ENCODE data around the gene EML1.
"Not testable (repeated sequence)": the region's sequence is repeated elsewhere in the genome, so short reads cannot be mapped to it uniquely, and the experiment has no call there.

The EML1 gene

DNA sequence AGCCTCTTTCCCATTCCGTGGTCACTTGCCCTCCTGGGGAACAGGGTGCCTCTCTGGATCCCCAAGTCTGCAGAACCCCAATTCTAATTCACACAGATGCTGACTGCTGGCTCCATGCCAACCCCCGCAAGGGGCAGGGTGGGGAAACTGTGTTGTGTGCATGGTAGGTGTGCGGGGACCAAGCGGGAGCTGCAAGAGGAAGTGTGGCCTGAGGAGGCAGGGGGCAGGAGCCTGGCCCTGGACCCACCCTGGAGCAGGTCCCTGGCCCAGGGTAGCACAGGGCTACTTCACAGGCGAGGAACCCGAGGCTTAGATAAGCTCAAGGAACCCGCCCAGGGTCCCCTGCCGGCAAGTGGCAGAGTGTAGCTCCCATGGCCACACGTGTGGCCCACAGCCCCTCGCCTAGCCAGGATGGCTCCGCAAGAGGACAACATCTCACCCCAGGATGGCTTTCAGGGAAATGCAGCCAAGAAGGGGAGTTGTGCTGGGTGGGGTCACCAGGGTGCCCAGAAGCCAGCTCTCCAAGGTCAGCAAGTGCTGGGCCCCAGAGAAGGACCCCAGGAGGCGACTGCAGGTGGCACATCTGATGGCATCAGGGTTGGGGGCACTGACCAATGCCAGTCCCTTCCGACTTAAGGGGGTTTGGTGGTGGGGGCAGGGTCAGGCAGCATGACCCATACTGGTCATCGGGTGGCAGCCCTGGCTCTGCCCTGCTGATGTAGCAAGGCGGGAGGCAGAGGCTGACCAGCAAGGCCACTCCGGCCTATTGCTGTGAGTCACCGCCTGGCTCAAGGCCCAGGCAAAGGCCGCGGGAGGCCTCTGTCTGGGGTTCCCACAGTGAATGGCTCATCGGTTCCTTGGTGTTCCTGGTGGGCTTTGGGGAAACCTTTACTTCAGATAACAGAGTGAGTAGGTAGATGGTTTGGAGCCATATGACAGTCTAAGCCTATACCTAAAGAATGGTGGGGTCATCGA, 37.3 kb upstream of the EML1 start:
- peak; percentile 65 for DNase-seq (ENCODE audit: low spot score)

DNA sequence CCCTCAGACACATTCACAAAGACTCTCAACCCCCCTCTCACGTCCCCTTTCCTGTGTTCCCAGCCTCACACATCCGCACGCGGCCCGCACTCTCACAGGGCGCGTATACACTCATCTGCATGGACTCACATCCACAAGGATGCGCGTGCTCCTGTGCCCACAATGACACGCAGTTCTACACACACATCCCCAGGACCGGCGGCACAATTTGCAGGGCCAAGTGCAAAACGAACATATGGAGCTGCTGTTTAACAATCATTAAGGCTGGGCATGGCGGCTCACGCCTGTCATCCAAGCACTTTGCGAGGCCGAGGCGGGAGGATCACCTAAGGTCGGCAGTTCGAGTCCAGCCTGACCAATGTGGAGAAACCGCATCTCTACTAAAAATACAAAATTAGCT, 36.4 kb upstream of the EML1 start:
- no peak for DNase-seq (ENCODE audit: low spot score)

DNA sequence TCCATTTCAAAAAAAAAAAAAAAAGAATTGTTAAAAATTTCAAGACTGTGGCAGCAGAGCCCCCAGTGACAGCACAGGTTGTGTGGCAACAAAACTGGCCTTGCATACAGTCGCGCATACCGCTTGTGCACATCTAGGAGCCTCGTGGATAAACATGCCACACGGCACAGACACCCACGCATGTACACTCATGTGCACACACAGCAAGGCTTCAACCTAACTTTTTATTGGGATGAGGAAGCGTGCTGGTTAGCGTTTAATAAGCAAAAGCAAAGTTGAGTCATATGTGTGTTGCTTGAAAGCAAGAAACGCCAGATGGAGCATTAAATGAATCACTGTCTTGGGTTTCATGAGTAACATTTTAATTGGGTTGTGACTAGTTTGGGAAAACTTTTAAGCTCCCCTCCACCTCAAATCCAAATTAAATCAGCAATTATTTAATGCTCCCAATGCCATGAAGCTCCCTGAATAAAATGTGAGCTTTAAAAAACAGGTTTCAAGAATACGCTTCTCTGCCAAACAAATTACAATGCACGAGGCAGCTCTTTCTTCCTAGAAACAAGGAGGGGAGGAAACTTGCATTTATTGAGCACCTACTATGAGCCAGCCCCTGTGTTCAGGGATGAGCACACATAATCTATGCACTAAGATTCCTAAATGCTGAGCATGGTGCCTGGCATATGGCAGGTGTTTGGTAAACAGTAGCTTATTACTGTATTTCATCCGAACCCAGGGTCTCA, 35.7 kb upstream of the EML1 start:
- DNase-seq (ENCODE audit: low spot score), result no peak

DNA sequence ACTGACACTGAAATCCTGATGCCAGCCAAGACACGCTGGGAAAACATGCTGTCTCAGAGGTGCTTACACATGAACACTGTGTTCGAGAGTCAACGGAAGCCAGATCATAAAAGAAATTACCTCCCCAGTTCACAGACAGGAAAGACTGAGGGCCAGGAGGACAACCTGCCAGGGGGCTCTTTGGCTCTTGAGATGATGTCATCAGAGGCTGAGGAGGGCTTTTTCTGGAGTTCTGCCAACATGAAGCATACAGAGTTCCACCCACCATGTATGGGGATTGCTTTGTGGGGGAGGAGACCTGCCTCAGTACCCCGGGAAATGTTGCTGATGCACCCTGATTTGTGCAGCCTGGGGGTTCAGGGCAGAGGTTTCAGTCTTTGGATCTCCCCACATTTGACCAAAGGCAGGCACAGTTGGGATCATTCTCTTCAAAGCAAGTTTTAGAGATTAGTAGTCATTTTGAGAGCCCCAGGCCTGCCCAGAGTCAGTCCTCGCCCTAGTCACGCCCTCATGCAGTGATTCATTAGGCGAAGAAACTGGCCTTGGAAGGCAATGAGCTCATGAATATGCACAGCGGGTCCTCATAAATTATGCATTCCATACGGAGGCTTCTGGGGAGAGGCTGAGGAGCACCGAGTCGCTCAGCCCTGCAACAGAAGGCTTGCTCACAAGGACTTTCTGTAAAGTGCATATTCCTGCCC, 34.9 kb upstream of the EML1 start:
- DNase-seq (ENCODE audit: low spot score), result peak; percentile 69

DNA sequence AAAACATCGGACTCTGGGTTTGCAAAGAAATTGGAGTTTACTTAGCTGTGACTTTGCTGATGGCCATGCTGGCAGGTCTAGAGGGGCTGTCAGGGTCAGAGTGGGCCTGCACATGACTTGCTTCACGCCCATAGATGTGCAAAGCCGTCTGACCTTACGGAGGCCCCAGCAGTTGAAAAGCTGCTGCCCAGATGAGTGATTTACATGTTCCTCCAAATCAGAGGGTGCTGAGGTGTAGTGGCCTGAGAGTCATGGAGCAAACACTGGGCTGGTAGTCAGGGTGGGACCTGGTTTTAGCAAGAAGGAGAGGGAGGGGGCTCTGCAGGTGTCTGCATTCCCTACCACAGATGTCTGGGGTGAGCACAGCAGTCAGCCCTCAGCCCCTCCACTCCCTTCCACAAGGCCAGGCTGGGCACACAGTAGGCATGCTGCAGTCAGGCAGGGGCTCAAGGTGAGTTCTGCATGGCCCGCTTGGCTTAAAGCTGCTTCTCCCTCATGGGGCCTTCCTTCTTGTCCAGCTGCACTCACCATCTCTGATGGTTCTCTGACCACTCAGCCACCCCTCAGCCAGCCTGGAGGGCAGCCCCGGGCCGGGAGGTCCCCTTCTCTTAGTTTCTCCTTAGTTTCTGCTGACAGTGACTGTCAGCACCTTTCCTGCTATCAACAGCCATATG, 34.2 kb upstream of the EML1 start:
- no peak for DNase-seq (ENCODE audit: low spot score)

DNA sequence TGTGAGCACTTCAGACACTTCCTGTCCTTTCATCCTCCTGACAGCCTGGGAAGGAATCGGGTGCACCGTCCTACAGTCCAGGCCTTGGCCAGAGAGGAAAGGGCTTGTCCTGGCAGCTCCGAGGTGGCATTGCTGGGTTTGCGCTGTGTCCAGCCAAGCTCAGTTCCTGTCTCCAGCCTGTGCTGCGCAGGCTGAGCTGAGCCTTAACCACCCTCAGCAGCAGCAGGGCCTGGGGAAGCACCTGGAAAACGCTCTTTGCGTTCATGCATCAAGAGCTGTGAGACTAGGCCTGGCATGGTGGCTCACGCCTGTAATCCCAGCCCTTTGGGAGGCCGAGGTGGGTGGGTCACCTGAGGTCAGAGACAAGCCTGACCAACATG, 33.7 kb upstream of the EML1 start:
- no peak for DNase-seq (ENCODE audit: low spot score)

DNA sequence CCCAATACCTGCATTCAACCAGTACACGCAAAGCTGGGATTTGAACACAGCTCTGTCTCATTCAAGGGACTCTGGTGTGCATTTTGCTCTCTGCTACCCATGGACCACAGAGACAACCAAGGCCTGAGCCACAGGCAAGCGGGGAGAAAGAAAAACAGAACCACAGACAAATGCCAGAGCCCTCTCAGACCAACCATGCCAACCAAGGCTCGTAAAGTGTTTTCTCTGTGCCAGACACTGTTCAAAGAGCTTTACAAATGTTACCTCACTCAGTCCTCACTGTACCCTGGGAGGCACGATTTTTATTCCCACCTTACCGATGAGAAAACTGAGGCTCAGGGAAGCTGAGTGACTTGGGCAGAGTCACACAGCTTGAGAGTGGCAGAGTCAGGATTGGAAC, 32.4 kb upstream of the EML1 start:
- DNase-seq (ENCODE audit: low spot score), result no peak

DNA sequence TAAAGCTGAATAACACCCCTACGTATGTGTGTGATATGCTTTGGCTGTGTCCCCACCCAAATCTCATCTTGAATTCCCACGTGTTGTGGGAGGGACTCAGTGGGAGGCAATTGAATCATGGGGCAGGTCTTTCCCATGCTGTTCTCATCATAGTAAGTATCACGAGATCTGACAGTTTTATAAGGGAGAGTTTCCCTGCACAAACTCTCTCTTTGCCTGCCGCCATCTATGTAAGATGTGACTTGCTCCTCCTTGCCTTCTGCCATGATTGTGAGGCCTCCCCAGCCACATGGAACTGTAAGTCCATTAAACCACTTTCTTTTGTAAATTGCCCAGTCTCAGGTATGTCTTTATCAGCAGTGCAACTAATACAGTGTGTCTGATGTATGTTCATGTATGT, 30.3 kb upstream of the EML1 start:
- DNase-seq (ENCODE audit: low spot score), result not testable (repeated sequence)

DNA sequence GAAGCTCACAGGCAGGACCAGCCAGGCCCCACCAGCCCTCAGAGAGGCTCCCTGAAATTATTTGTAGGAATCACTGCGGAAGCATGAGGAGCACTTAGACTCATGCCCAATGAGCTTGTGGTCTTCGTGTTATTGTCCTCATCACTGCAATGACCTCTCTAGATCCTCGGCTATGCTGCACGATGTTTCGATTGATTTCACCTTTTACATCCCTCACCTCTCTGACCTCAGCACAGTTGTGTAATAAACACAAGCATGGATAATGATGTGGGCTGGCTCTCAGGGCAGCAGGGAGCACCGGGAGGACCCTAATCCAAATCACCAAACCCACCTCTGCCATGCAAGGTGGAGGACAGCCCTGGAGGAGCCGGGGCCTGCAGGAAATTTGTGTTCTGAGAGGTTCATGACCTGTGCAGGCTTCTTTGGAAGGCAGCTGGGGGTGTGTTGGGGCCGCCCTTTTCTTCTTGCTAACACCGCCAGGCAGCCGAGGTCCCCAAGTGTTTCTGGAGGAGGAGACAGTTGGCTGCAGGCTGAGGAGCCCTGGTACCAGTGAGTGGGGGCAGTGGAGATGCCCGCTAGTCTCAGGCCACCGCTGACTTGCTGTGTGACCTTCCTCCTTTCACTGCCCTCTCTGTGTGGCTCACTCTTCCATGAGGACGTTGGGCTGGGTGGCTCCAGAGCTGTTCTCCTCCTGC, 29.5 kb upstream of the EML1 start:
- no peak for DNase-seq (ENCODE audit: low spot score)

DNA sequence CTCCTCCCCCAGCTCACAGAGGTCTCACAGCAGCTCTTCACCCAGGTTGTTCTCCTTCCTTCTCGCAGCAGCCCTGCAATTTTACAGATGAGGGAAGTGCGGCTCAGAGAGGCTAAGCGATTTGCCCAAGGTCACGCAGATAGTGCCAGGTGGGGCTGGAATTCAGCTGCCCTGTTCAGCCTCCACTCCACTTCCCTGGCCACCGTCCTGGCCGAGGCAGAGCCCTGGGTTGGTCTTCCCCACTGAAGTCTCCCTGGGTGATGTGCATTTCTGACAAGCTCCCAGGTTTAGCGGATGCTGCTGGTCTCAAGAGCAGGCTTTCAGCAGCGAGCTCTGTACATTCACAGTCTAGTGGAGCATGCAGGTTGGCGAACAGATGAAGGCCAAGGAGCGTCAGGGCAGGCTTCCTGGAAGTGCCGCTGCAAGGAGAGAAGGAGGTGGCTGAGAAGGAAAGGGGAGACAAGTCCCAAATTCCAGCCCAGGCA, 28.9 kb upstream of the EML1 start:
- DNase-seq (ENCODE audit: low spot score), result no peak

DNA sequence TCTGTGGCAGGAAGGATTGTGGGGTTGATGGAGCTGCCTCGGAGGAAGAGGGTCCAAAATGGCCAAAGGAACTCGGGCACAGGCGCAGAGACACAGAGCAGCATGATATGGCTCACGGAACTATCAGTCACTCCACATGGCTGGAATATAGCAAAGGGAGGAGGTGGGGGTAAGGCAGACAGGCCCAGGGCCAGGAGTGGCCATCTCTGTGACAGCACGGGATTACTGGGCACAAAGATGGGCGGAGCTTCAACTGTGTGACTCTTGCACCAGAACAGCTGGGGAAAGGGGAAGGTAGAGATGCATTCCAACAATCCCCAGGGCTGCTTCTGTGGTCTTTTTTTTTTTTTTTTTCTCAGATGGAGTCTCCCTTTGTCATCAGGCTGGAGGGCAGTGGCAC, 24.8 kb upstream of the EML1 start:
- no peak for DNase-seq (ENCODE audit: low spot score)

DNA sequence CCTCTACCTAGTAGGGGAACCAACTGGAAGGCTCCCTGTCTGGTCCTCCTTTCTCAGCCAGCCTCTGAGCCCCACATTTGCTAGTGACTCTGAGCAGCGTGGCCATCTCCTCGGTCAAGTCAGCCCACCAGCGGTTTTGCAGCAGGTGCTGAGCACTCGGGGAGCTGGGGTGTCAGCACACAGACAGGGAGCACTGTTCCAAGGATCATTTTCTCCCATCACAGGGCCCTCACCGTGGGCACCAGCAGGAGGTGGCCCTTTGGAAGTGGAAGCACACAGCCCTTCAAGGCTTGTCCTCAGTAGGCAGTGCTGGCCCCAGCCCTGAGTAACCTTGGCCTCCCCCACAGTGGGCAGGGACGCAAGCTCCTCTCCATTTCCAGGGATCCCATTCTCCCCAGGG, 24.1 kb upstream of the EML1 start:
- DNase-seq (ENCODE audit: low spot score), result no peak

DNA sequence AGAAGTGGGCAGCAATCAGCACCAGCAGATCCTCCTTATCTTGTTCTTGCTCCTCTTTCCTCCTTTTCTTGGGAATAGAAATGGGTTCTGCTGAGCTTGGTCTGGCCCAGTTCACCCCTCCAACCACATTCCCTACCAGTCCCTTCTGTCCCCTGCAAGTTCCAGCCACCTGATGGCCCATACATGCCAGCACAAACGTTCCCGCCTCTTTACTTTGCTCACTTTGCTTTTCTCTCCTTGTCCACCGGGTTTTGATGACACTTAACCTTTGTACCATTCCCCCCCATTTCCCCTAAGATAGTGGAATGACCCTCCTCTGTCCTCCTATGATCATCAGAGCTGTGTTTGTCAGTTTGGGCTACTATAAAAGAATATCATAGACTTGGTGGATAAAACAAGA, 23.4 kb upstream of the EML1 start:
- no peak for DNase-seq (ENCODE audit: low spot score)

DNA sequence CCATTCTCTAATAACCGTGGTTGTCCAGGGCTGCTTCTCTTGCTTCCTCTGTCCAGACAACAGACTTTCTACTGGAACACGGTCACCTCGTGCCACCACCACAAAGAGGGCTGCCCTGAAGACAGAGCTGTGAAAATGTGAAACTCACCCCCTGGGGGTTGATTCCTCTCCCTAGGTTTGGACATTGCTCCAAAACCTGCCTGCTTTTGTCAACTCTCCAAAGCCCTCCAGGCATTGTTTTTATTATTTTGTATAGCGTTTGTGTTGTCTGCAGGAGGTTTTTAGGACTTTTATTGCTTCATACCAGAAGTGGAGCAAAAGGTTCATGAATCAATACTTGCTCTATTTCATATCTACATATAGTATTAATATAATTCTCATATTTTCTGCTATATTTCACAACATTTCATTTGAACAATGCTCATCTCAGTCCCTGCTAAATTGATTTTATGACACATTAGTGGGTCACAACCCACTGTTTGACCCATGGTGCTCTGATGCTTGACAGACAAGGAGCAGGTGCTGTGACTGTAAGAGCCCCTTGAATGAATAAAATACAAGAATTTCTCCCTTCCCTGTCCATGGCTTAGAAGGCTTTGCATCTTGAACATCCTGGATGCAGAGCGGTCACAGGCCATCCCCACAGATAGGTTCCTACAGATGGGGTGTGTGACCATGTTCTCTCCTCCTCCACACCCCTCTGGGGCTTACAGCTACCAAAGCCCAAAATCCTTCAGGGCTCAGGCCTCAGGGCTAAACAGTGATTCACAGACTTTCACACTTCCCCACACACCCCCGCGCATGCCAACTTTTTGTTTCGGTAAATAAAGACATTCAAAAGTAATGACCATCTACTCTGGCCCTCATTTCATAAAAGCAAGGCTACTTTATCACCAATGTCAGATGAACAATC, 20.6 kb upstream of the EML1 start:
- DNase-seq (ENCODE audit: low spot score), result no peak

DNA sequence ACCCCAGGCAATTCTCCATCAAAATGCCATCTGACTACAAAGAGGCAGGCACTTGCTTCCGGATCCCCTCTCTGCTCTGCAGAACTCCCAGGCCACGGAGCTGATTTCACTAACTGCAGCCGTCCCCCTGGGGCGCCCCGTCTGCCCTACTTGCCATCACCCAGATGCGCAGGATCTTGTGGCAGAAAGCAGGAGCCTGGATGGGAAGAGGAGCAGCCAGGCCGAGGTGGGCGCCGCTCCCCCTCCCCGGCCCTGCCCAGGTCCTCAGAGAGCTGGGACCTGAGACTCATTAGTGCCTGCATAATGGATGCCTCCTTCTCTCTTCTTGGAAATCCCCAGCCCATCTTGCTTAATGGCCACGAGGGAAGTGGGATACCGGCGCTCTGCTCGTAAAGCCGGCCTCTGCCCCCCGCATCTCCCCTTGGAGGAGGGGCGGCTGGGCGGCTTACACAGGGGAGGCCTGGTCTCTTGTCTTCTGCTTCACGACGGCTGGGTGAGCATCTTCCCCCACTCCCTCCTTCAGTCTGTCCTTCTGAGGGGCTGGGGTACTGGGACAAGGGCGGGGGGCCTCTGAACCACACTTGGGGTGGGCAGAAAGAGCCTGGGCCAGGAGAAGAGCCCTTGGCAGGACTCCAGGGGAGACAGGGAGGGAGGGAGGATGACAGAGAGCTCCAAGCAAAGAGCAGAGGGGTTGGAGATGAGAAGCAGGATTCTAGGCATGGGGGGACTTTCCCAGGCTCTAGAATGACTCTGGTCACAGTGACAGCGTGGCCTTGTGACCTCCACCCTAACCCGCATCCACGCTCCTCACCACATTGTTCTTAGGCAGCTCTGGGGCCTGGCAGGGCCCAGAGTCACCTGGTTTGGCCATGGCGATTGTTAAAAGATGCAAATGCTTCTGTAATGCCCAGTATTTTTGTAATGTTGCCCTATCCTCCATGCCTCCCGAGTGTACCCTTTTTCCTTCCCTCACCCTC, 19.4 kb upstream of the EML1 start:
- DNase-seq (ENCODE audit: low spot score), result no peak

DNA sequence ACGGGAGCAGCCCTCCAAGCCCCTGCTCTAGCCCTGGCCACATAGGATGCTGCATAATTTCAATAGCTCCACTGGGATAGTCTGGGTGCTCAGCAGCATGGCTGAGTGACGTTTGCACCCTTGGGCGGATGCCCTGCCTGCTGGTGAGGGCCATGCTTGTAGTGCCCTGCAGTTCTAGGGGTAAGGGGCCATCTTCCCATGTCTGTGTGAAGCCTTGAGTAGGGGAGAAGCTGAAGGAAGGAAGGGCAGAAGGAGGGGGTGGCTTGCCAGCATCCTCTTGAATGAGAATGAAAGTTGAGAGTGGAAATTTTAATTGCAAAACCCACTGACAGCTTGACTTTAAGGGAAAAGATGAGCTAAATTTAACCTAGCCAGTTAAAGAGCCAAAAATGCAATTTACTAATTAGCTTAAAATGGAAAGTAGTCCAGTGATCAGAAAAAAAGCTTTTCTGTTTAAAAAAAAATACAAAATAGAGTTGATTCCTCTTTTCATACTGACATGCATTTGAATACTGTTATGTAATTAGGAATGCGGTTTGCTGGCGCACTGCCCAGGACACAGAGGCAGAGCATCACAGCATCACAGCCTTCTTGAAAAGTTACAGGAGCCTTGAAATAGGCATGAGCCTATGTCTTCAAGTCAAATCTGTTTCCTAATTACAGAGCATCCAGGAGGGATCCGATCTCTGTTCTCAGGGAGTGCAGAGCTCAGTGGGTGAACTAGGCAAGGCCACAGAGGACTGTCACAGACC, 18.5 kb upstream of the EML1 start:
- no peak for DNase-seq (ENCODE audit: low spot score)

DNA sequence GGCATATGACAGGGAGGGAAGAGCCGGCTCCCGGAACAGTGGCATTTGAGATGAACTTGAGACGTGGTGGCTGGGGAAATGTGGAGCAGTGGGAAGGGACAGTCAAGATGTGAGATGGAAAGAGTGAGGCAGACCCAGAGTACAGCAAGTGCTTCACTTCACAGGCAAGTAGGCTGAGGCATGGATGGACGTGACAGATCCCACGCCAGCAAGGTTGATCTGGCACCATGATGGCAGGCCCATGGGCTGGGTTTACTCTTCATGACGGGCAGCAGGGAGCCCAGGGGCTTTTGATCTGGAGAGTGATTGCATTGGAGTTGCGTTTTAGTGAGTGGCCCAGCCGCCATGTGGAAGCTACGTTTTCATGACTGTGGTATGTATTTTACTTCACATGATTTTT, 17.9 kb upstream of the EML1 start:
- no peak for DNase-seq (ENCODE audit: low spot score)

DNA sequence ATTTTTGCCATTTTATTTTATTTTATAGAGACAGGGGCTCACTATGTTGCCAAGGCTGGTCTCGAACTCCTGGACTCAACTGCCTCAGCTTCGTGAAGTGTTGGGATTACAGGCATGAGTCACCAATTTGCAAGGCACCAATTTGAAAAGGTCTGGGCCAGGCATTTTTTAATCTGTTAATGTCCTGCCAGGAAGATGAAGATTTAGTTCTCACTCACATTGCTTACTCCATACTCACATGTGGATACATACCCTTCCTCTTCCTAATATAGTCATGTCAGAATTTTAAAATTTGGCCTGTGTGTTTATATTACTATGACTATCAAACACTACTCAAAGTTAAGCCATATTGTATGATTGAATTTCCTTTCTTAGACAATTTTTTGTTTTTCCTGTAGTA, 15.3 kb upstream of the EML1 start:
- DNase-seq (ENCODE audit: low spot score), result no peak

All from iPS-NIHi11 (cell line).